Parathyroid adenoma (tissue), 2 donors: Measurements from ENCODE around the gene ITGAL.
"Not testable (repeated sequence)": the region's sequence is repeated elsewhere in the genome, so short reads cannot be mapped to it uniquely, and the experiment has no call there.

Experiments
- H2AFZ ChIP-seq: fragments of 300-600 bp; sonication (generic); one replicate; pipeline ENCODE4 v1.7.0; 2017; ENCODE audit warnings: antibody characterized with exemption, mild to moderate bottlenecking
- H3K27ac ChIP-seq: fragments of 300-600 bp; sonication (generic); one replicate; pipeline ENCODE4 v1.7.0; 2017
- H3K27me3 ChIP-seq: fragments of 300-600 bp; sonication (generic); one replicate; pipeline ENCODE4 v1.7.0; 2017; ENCODE audit warnings: low read length; ENCODE audit not compliant: control insufficient read depth, insufficient read depth
- H3K36me3 ChIP-seq: fragments of 300-600 bp; sonication (generic); one replicate; pipeline ENCODE4 v1.7.0; 2017; ENCODE audit warnings: low read length; ENCODE audit not compliant: control insufficient read depth, insufficient read depth
- H3K4me1 ChIP-seq: fragments of 300-600 bp; sonication (generic); one replicate; pipeline ENCODE4 v1.7.0; 2017; ENCODE audit warnings: control low read depth
- H3K4me2 ChIP-seq: fragments of 300-600 bp; sonication (generic); one replicate; pipeline ENCODE4 v1.7.0; 2017; ENCODE audit warnings: low read length
- H3K4me3 ChIP-seq: fragments of 300-600 bp; sonication (generic); one replicate; pipeline ENCODE4 v1.7.0; 2017; ENCODE audit warnings: low read depth, low read length
- H3K79me2 ChIP-seq: fragments of 300-600 bp; sonication (generic); one replicate; pipeline ENCODE4 v1.7.0; 2017; ENCODE audit warnings: control low read depth
- H3K9ac ChIP-seq: fragments of 300-600 bp; sonication (generic); one replicate; pipeline ENCODE4 v1.7.0; 2017; ENCODE audit warnings: mild to moderate bottlenecking
- H3K9me3 ChIP-seq: fragments of 300-600 bp; sonication (generic); one replicate; pipeline ENCODE4 v1.7.0; 2017; ENCODE audit warnings: low read length; ENCODE audit not compliant: control insufficient read depth
- TF ChIP-seq, protein P1 (sequence below): fragments of 300-600 bp; sonication (generic); IDR thresholded peaks from one replicate; pipeline ENCODE4 v1.7.0; 2017; ENCODE audit warnings: antibody characterized with exemption, mild to moderate bottlenecking
- donor health status: primary hyperparathyroidism.

Gene ITGAL

DNA sequence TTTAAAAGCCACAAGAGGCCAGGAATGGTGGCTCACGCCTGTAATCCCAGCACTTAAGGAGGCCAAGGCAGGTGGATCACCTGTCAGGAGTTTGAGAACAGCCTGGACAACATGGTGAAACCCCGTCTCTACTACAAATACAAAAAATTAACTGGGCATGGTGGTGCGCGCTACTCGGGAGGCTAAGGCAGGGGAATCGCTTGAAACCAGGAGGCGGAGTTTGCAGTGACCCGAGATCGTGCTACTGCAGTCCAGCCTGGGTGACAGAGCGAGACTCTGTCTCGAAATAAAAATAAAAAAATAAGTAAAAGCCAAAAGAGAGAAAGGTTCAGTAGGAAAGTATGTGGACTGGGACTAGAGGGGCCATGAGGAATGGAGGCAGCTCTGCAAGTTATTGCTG is 13.1 kb upstream of the ITGAL start:
- no peak overlapping the region for H3K4me2 ChIP-seq

DNA sequence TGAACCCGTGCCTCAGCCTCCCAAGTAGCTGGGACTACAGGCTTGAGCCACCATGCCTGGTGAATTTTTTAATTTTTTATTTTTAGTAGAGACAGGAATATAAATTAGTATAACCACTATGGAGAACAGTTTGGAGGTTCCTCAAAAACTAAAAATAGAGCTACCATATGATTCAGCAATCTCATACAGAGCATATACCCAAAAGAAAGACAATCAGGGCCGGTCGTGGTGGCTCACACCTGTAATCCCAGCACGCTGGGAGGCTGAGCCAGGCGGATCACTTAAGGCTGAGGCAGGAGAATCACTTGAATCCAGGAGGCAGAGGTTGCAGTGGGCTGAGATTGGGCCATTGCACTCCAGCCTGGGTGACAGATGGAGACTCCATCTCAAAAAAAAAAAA is 11.1 kb upstream of the ITGAL start:
- H3K27me3 ChIP-seq, H3K9ac ChIP-seq: not testable (repeated sequence)

More for the DNA sequence above, 13.1 kb upstream of the ITGAL start:
- Histone ChIP-seq H3K4me3 (no peak overlapping the region), H3K36me3 (no peaks in the 10 kb centered on the region), H3K27me3 (no peaks in the 10 kb centered on the region), H3K27ac (no peak overlapping the region), H3K9ac (no peak overlapping the region), H3K4me1 (no peaks in the 10 kb centered on the region), H3K79me2 (no peaks in the 10 kb centered on the region), H3K9me3 (no peaks in the 10 kb centered on the region), H2AFZ (no peak overlapping the region)
- TF ChIP-seq, protein P1, sequence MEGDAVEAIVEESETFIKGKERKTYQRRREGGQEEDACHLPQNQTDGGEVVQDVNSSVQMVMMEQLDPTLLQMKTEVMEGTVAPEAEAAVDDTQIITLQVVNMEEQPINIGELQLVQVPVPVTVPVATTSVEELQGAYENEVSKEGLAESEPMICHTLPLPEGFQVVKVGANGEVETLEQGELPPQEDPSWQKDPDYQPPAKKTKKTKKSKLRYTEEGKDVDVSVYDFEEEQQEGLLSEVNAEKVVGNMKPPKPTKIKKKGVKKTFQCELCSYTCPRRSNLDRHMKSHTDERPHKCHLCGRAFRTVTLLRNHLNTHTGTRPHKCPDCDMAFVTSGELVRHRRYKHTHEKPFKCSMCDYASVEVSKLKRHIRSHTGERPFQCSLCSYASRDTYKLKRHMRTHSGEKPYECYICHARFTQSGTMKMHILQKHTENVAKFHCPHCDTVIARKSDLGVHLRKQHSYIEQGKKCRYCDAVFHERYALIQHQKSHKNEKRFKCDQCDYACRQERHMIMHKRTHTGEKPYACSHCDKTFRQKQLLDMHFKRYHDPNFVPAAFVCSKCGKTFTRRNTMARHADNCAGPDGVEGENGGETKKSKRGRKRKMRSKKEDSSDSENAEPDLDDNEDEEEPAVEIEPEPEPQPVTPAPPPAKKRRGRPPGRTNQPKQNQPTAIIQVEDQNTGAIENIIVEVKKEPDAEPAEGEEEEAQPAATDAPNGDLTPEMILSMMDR: no peak

DNA sequence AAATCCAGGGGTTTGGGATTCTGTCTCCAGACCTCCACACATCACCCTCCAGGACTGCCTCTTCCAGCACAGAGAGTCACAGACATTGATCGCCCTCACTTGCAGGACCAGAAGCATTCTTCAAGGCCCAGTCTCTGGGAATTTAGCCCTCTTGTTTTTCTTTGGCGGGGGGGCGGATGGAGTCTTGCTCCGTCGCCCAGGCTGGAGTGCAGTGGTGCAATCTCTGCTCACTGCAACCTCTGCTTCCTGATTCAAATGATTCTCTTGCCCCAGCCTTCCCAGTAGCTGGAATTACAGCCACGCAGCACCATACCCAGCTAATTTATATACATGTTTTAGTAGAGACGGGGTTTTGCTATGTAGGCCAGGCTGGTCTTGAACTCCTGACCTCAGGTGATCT is 8.5 kb upstream of the ITGAL start:
- Histone ChIP-seq H3K36me3 (no peaks in the 10 kb centered on the region), H3K4me1 (no peaks in the 10 kb centered on the region), H3K27ac (no peak overlapping the region), H2AFZ (no peak overlapping the region), H3K9ac (no peak overlapping the region), H3K27me3 (no peaks in the 10 kb centered on the region), H3K4me2 (no peak overlapping the region), H3K9me3 (no peaks in the 10 kb centered on the region), H3K79me2 (no peaks in the 10 kb centered on the region), H3K4me3 (no peak overlapping the region)
- TF ChIP-seq, protein P1: no peak

More for the DNA sequence above, 11.1 kb upstream of the ITGAL start:
- not testable (repeated sequence) for H2AFZ ChIP-seq, H3K79me2 ChIP-seq, H3K27ac ChIP-seq, H3K4me1 ChIP-seq, H3K9me3 ChIP-seq, H3K36me3 ChIP-seq, H3K4me3 ChIP-seq, H3K4me2 ChIP-seq

DNA sequence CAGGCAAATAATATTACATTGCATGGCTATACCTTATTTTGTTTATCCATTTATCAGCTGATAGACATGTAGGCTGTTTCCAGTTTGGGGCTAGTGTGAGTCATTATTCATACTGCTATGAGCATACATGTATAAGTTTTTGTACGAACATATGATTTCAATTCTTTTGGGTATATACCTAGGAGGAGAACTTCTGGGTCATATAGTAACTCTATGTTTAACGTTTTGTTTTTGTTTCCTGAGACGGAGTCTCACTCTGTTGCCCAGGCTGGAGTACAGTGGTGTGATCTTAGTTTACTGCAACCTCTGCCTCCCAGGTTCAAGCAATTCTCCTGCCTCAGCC is 2.4 kb upstream of the ITGAL start:
- Histone ChIP-seq H3K4me2 (no peak overlapping the region), H3K79me2 (no peaks in the 10 kb centered on the region), H3K4me1 (no peaks in the 10 kb centered on the region), H2AFZ (no peak overlapping the region), H3K36me3 (no peaks in the 10 kb centered on the region), H3K9ac (no peak overlapping the region), H3K27ac (no peak overlapping the region), H3K27me3 (no peaks in the 10 kb centered on the region), H3K9me3 (no peaks in the 10 kb centered on the region), H3K4me3 (no peak overlapping the region)
- TF ChIP-seq, protein P1: no peak

DNA sequence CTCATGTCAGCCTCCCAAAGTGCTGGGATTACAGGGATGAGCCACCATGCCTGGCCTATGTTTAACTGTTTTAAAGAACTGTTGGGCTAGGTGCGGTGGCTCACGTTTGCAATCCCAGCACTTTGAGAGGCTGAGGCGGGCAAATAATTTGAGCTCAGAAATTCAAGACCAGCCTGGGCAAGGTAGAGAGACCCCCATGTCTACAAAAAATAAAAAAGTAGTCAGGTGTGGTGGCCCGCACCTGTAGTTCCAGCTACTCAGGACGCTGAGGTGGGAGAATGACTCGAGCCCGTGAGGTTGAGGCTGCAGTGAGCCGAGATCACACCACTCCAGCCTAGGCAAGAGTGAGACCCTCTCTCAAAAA is 1.9 kb upstream of the ITGAL start:
- TF ChIP-seq, protein P1: no peak
- no peak overlapping the region for H3K9ac ChIP-seq
- H3K27ac ChIP-seq: no peak overlapping the region

More for the DNA sequence above, 1.9 kb upstream of the ITGAL start:
- no peaks in the 10 kb centered on the region for H3K9me3 ChIP-seq
- no peaks in the 10 kb centered on the region for H3K27me3 ChIP-seq
- H3K4me3 ChIP-seq: no peak overlapping the region
- H3K4me1 ChIP-seq: no peaks in the 10 kb centered on the region
- H3K4me2 ChIP-seq: no peak overlapping the region
- no peaks in the 10 kb centered on the region for H3K36me3 ChIP-seq
- no peaks in the 10 kb centered on the region for H3K79me2 ChIP-seq
- H2AFZ ChIP-seq: no peak overlapping the region
